H9 (cell line): Measurements from ENCODE around the gene ATP6V0A4. TPM values are rescaled to one million over a fixed set of nuclear protein-coding genes. Genes with fewer than 3 reads are reported as not detected.

Experiments
- DNase-seq: peaks from one replicate; pipeline ENCODE4 v3.0.0-alpha.2; 2017
- H2AFZ ChIP-seq: one replicate; pipeline ENCODE4 v1.6.1; 2013; ENCODE audit warnings: mild to moderate bottlenecking, low read length, control low read depth, moderate library complexity
- H2AK5ac ChIP-seq: 2 replicates; pipeline ENCODE4 v1.6.1; 2013; ENCODE audit warnings: low read length, control low read depth, mixed read lengths; ENCODE audit not compliant: insufficient read length
- H2BK120ac ChIP-seq: one replicate; pipeline ENCODE4 v1.6.1; 2013; ENCODE audit warnings: low read depth, mild to moderate bottlenecking, low read length, control low read depth, inconsistent platforms; ENCODE audit not compliant: poor library complexity, severe bottlenecking
- H2BK12ac ChIP-seq: 2 replicates; pipeline ENCODE4 v1.6.1; 2013; ENCODE audit warnings: low read length, control low read depth, mixed read lengths, low read depth; ENCODE audit not compliant: insufficient read length
- H2BK15ac ChIP-seq: 2 replicates; pipeline ENCODE4 v1.6.1; 2013; ENCODE audit warnings: low read depth, low read length, control low read depth
- H2BK20ac ChIP-seq: one replicate; pipeline ENCODE4 v1.6.1; 2013; ENCODE audit warnings: low read depth, mild to moderate bottlenecking, low read length, control low read depth, inconsistent platforms; ENCODE audit not compliant: poor library complexity, severe bottlenecking
- H2BK5ac ChIP-seq: 2 replicates; pipeline ENCODE4 v1.6.1; 2013; ENCODE audit warnings: low read length, control low read depth, mixed read lengths; ENCODE audit not compliant: insufficient read length
- H3K14ac ChIP-seq: 2 replicates; pipeline ENCODE4 v1.6.1; 2013; ENCODE audit warnings: low read length, control low read depth; ENCODE audit not compliant: insufficient read depth
- H3K18ac ChIP-seq: 2 replicates; pipeline ENCODE4 v1.6.1; 2013; ENCODE audit warnings: low read depth, mild to moderate bottlenecking, mixed read lengths, low read length, control low read depth; ENCODE audit not compliant: insufficient read length
- H3K23ac ChIP-seq: 2 replicates; pipeline ENCODE4 v1.6.1; 2013; ENCODE audit warnings: low read length, control low read depth, mixed read lengths, low read depth; ENCODE audit not compliant: insufficient read length
- H3K23me2 ChIP-seq: 2 replicates; pipeline ENCODE4 v1.6.1; 2013; ENCODE audit warnings: low read depth, mild to moderate bottlenecking, mixed read lengths, low read length, control low read depth; ENCODE audit not compliant: insufficient read length, poor library complexity, severe bottlenecking
- H3K27ac ChIP-seq: 2 replicates; pipeline ENCODE4 v1.5.1; 2013; ENCODE audit warnings: low read length, control low read depth, mixed read lengths, low read depth; ENCODE audit not compliant: insufficient read length
- H3K27me3 ChIP-seq: 2 replicates; pipeline ENCODE4 v1.6.1; 2013; ENCODE audit warnings: low read length, control low read depth, inconsistent platforms; ENCODE audit not compliant: insufficient read depth
- H3K4ac ChIP-seq: 2 replicates; pipeline ENCODE4 v1.6.1; 2013; ENCODE audit warnings: low read depth, mild to moderate bottlenecking, control low read depth, inconsistent platforms, low read length, moderate library complexity
- H3K4me1 ChIP-seq: 2 replicates; pipeline ENCODE4 v1.6.1; 2013; ENCODE audit warnings: low read length, control low read depth, inconsistent platforms; ENCODE audit not compliant: insufficient read depth
- H3K4me2 ChIP-seq: 2 replicates; pipeline ENCODE4 v1.6.1; 2013; ENCODE audit warnings: low read length, control low read depth, mixed read lengths; ENCODE audit not compliant: insufficient read length, insufficient read depth
- H3K56ac ChIP-seq: 2 replicates; pipeline ENCODE4 v1.6.1; 2013; ENCODE audit warnings: low read depth, mild to moderate bottlenecking, mixed read lengths, low read length, control low read depth; ENCODE audit not compliant: insufficient read length
- H3K79me1 ChIP-seq: 2 replicates; pipeline ENCODE4 v1.6.1; 2013; ENCODE audit warnings: low read depth, mild to moderate bottlenecking, moderate library complexity, low read length, control low read depth, inconsistent platforms; ENCODE audit not compliant: insufficient read depth, poor library complexity, severe bottlenecking
- H3K79me2 ChIP-seq: 2 replicates; pipeline ENCODE4 v1.6.1; 2013; ENCODE audit warnings: low read length, control low read depth, inconsistent platforms; ENCODE audit not compliant: insufficient read depth
- H3K9ac ChIP-seq: 2 replicates; pipeline ENCODE4 v1.6.1; 2013; ENCODE audit warnings: low read length, control low read depth, mixed read lengths; ENCODE audit not compliant: insufficient read length; ENCODE audit errors: extremely low read depth
- H3K9me3 ChIP-seq: one replicate; pipeline ENCODE4 v1.6.1; 2013; ENCODE audit warnings: low read depth, low read length, inconsistent platforms; ENCODE audit not compliant: control insufficient read depth
- H3T11ph ChIP-seq: one replicate; pipeline ENCODE4 v1.6.1; 2013; ENCODE audit warnings: mild to moderate bottlenecking, low read length, control low read depth, inconsistent platforms
- H4K20me1 ChIP-seq: one replicate; pipeline ENCODE4 v1.6.1; 2013; ENCODE audit not compliant: control insufficient read depth, insufficient read length, insufficient read depth
- H4K5ac ChIP-seq: 2 replicates; pipeline ENCODE4 v1.6.1; 2013; ENCODE audit warnings: low read depth, mild to moderate bottlenecking, mixed read lengths, low read length, control low read depth; ENCODE audit not compliant: insufficient read length
- H4K8ac ChIP-seq: replicated peaks from 2 replicates; pipeline ENCODE4 v1.6.1; 2013; ENCODE audit warnings: low read length, control low read depth, mixed read lengths, low read depth; ENCODE audit not compliant: insufficient read length
- H4K91ac ChIP-seq: 2 replicates; pipeline ENCODE4 v1.6.1; 2013; ENCODE audit warnings: low read depth, mild to moderate bottlenecking, moderate library complexity, mixed read lengths, low read length, control low read depth; ENCODE audit not compliant: insufficient read length
- H3K27ac Mint-ChIP-seq, 3 experiments: 2 replicates in 2 of 3; 3 replicates in 1 of 3; pipeline ENCODE4 v1.8.0; 2020 to 2021; ENCODE audit warnings: mixed read lengths in 3 of 3, mild to moderate bottlenecking in 1 of 3, moderate library complexity in 1 of 3
- H3K27me3 Mint-ChIP-seq: 2 replicates; pipeline ENCODE4 v1.8.0; 2021; ENCODE audit warnings: low read depth, mild to moderate bottlenecking, moderate library complexity, mixed read lengths
- H3K36me3 Mint-ChIP-seq, 3 experiments: 2 replicates in 2 of 3; 3 replicates in 1 of 3; pipeline ENCODE4 v1.8.0; 2020 to 2021; ENCODE audit warnings: low read depth in 3 of 3, mixed read lengths in 3 of 3; ENCODE audit not compliant: insufficient read depth in 1 of 3
- H3K4me1 Mint-ChIP-seq, 2 experiments: 2 replicates each; pipeline ENCODE4 v1.8.0; 2020; ENCODE audit warnings: mixed read lengths in 2 of 2
- H3K4me3 Mint-ChIP-seq, 2 experiments: 2 replicates in 1 of 2; 3 replicates in 1 of 2; pipeline ENCODE4 v1.8.0; 2020 to 2021; ENCODE audit warnings: mild to moderate bottlenecking in 2 of 2, mixed read lengths in 2 of 2, moderate library complexity in 1 of 2
- H3K9me3 Mint-ChIP-seq, 2 experiments: 2 replicates in 1 of 2; 3 replicates in 1 of 2; pipeline ENCODE4 v1.8.0; 2020; ENCODE audit warnings: mild to moderate bottlenecking in 2 of 2, mixed read lengths in 2 of 2, moderate library complexity in 1 of 2
- WGBS: extraction: QIAGEN DNeasy Blood & Tissue Kit; methylation state at CpG from one replicate; pipeline ENCODE4 v1.1.7; 2013; ENCODE audit warnings: missing lambda C conversion rate, low lambda C conversion rate, mixed read lengths; ENCODE audit not compliant: insufficient read length; ENCODE audit errors: extremely low coverage; 5-methylcytosine and 5-hydroxymethylcytosine counted together
- total RNA-seq: library from RNA; stranded (reverse); gene quantifications from 2 replicates; pipeline ENCODE4 v1.2.1, GENCODE V29; 2021
- TF ChIP-seq, protein P1 (sequence below): fragments of 200-600 bp; sonication (generic); conservative IDR thresholded peaks from 3 replicates; pipeline ENCODE4 v1.8.0; 2021; ENCODE audit warnings: antibody characterized with exemption, mild to moderate bottlenecking

ATP6V0A4 gene
- total RNA-seq, 1 experiment from 2014 or later, result 0.79 TPM

DNA sequence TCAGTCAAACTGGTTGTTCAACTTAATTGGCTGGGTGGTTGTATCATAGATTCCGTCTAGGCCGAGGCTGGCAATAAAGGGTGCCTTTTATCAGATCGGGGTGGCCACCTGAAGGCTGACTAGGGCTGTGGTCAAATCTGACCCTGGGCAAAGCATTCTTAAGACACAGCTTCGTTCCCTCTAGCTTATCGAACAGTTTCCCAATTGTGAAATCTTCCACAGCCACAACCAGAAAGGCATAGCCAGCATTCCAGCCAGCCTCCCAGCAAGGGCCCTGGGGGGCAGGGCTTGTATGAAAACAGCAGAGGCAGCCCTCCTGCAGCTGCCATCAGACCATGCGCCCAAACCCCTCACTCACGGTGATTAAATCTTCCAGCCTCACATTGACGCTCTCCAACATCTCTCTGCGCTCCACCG lies 42.7 kb downstream of the ATP6V0A4 start:
- H3K4me2 ChIP-seq, result no peak overlapping the region
- H3K79me2 ChIP-seq, result no peaks in the 10 kb centered on the region
- no peak overlapping the region for H3K18ac ChIP-seq
- no peak overlapping the region for H3K23ac ChIP-seq
- Mint-ChIP-seq H3K4me3 (no peak overlapping the region), H3K36me3 (no peaks in the 10 kb centered on the region), H3K4me1 (peaks cover 35 to 39% of the 10 kb centered on the region in 2 experiments), H3K27ac (peak overlapping the region in 2 of 3 experiments; percentile 30 to 45; a peak in 4 of 7 replicates), H3K27me3 (peaks cover 1% of the 10 kb centered on the region; the same call in 1 of the 2 replicates), H3K9me3 (no peaks in the 10 kb centered on the region)
- DNase-seq, result no peak
- TF ChIP-seq, protein P1, sequence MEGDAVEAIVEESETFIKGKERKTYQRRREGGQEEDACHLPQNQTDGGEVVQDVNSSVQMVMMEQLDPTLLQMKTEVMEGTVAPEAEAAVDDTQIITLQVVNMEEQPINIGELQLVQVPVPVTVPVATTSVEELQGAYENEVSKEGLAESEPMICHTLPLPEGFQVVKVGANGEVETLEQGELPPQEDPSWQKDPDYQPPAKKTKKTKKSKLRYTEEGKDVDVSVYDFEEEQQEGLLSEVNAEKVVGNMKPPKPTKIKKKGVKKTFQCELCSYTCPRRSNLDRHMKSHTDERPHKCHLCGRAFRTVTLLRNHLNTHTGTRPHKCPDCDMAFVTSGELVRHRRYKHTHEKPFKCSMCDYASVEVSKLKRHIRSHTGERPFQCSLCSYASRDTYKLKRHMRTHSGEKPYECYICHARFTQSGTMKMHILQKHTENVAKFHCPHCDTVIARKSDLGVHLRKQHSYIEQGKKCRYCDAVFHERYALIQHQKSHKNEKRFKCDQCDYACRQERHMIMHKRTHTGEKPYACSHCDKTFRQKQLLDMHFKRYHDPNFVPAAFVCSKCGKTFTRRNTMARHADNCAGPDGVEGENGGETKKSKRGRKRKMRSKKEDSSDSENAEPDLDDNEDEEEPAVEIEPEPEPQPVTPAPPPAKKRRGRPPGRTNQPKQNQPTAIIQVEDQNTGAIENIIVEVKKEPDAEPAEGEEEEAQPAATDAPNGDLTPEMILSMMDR, result no peak
- no peaks in the 10 kb centered on the region for H3K4me1 ChIP-seq
- no peaks in the 10 kb centered on the region for H4K20me1 ChIP-seq
- no peaks in the 10 kb centered on the region for H3K23me2 ChIP-seq
- H2AFZ ChIP-seq, result peak overlapping the region; percentile 36
- H4K5ac ChIP-seq, result no peak overlapping the region
- no peak overlapping the region for H3K9ac ChIP-seq
- H4K8ac ChIP-seq, result no peak overlapping the region
- no peak overlapping the region for H3K4ac ChIP-seq
- no peak overlapping the region for H3K14ac ChIP-seq
- H2AK5ac ChIP-seq, result no peak overlapping the region
- H3K27me3 ChIP-seq, result no peaks in the 10 kb centered on the region
- H3K56ac ChIP-seq, result no peak overlapping the region
- no peaks in the 10 kb centered on the region for H3K79me1 ChIP-seq
- H2BK120ac ChIP-seq, result no peak overlapping the region
- H3K27ac ChIP-seq, result no peak overlapping the region
- H2BK5ac ChIP-seq, result no peak overlapping the region
- H2BK15ac ChIP-seq, result no peak overlapping the region
- WGBS, result no CpG with 5 or more reads among the region's 10 CpGs
- no peaks in the 10 kb centered on the region for H3K9me3 ChIP-seq
- no peak overlapping the region for H3T11ph ChIP-seq
- no peak overlapping the region for H2BK12ac ChIP-seq
- H2BK20ac ChIP-seq, result no peak overlapping the region
- H4K91ac ChIP-seq, result no peak overlapping the region
